GM19240 (cell line): ENCODE measurements around the gene DPH7.
"Not testable (repeated sequence)": the region's sequence is repeated elsewhere in the genome, so short reads cannot be mapped to it uniquely, and the experiment has no call there.

Source experiments
- DNase-seq: peaks from one replicate; pipeline ENCODE4 v3.0.0; 2011; ENCODE audit warnings: low spot score; ENCODE audit not compliant: insufficient read length

The DPH7 gene

DNA sequence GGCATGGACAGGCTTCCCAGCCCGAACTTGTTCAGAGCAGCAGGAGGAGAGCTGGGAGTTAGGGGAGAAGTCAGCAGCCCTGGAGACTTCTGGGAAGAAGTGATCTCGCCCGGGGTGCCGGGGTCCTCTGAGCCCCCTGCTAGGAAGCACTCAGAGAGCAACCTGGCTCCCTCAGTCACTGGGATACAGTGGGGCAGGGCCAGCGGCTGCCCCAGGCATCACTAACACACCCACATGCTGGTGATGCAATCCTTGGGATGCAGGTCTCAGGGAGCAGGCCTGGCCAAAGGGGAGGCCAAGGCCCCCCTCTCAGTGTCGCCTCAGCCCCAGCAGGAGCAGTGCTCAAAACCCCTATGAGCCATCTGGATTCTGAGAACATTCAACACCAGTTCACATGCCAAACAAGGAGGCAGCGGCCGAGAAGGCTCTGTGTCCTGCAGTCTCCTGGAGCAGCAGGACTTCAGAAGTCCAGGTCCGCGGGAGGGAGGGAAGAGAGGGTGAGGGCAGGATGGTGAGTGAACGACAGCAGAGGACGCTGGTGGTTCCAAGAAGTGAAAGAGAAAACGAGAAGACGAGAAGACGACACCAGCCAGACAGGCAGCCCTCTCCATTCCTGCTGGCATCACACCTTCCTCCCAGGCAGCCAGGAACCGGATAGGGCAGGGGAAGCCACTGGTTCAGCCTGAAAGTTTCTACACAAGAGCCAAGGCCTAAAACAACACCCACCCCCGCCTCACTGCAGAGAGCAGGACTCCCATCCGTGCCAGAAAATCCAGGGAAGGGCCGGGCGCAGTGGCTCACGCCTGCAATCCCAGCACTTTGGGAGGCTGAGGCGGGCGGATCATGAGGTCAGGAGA is 30.8 kb downstream of the DPH7 start:
- DNase-seq: no peak

GRCh38 chr9:137545123-137545522 is 33.6 kb downstream of the DPH7 start:
- DNase-seq: no peak

DNA sequence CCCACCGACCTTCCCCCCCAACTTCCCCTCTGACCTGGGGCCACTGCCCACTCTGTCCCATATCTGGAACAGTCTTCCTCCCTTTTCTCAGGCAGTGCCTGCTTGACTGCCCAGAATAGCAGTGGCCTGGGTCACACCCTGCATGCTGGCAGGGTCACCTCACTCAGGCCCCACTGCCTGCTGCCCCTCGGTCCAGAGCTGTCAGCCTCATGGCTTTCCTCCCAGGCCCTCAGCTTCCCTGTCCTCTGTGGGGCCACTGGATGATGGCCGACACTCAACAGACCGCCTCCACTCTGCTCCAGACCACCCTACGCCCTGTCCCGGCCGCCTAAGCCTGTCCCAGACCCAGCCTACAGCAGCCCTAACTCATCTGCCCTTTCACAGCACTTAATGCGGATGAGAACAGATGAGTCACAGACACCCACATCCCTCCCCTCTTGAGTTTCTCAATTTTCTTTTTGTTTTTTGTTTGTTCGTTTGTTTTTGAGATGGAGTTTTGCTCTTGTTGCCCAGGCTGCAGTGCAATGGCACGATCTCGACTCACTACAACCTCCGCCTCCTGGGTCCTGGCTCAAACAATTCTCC is 34.5 kb downstream of the DPH7 start:
- DNase-seq: no peak

- DNase-seq: no peak
Measured at GRCh38 chr9:137543237-137543963, 35.3 kb downstream of the DPH7 start.

DNA sequence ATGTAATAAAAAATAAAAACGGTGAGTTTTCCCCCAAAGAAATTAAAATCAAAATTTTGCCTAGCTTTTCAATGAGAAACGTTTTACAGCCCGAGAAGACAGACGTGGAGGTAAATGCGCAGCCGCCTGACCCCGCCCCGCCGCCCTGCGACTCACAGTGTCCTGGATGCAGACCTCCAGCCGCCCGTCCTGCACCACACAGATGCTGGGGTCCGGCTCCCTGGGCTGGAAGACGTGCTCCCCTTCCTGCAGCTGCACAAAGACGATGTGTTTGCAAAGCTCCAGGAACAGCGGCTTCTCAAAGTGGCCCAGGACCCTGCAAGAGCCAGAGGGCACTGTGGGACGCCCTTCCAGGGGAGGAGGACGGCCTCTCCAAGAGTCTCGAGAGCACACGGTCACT is 36.2 kb downstream of the DPH7 start:
- DNase-seq: no peak

- DNase-seq: no peak
Measured at GRCh38 chr9:137540536-137540935, 38.2 kb downstream of the DPH7 start.

DNA sequence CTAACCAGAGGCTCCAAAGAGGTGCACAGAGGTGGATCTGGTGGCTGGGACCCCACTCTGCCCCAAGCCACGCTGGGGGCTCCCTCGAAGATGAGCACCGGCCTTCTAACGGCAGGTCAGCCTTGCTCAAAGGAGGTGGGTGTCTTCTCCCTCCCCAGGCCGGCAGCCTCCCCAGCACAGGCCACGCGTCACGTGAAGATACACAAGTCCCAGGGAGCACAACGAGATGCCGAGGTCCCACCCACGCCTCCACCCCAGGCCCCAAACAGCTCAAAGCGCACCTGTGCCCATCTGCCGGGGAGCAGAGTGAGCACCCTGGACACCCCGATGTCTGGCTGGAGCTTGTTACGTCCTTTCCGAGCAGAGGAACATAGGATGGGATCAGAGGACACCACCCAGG is 40.7 kb downstream of the DPH7 start:
- no peak for DNase-seq

DNA sequence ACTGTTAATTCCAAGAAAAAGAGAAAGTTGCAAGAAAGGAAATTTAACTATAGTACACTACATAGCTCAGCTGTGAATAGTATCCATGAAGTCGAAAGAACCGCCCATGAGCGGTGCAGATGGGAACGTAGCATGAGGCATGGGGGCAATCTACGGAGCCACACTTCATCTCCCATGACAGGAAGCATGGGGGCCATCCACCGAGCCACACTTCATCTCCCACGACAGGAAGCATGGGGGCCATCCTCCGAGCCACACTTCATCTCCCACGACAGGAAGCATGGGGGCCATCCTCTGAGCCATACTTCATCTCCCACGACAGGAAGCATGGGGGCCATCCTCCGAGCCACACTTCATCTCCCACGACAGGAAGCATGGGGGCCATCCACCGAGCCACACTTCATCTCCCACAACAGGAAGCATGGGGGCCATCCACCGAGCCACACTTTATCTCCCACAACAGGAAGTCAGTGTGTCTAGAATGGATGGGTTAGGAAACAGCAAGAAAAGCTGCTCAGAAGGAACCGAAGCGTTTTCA is 42.1 kb downstream of the DPH7 start:
- DNase-seq: not testable (repeated sequence)

GRCh38 chr9:137535120-137535428 is 43.7 kb downstream of the DPH7 start:
- DNase-seq: no peak

- DNase-seq: peak; percentile 47
Measured at GRCh38 chr9:137534256-137535119, 44.2 kb downstream of the DPH7 start.

- not testable (repeated sequence) for DNase-seq
Measured at GRCh38 chr9:137532891-137533468, 45.7 kb downstream of the DPH7 start.

- DNase-seq: no peak
Measured at GRCh38 chr9:137531099-137531765, 47.5 kb downstream of the DPH7 start.

- no peak for DNase-seq
Measured at GRCh38 chr9:137530331-137530730, 48.4 kb downstream of the DPH7 start.

GRCh38 chr9:137524981-137525317 is 53.8 kb downstream of the DPH7 start:
- no peak for DNase-seq

DNA sequence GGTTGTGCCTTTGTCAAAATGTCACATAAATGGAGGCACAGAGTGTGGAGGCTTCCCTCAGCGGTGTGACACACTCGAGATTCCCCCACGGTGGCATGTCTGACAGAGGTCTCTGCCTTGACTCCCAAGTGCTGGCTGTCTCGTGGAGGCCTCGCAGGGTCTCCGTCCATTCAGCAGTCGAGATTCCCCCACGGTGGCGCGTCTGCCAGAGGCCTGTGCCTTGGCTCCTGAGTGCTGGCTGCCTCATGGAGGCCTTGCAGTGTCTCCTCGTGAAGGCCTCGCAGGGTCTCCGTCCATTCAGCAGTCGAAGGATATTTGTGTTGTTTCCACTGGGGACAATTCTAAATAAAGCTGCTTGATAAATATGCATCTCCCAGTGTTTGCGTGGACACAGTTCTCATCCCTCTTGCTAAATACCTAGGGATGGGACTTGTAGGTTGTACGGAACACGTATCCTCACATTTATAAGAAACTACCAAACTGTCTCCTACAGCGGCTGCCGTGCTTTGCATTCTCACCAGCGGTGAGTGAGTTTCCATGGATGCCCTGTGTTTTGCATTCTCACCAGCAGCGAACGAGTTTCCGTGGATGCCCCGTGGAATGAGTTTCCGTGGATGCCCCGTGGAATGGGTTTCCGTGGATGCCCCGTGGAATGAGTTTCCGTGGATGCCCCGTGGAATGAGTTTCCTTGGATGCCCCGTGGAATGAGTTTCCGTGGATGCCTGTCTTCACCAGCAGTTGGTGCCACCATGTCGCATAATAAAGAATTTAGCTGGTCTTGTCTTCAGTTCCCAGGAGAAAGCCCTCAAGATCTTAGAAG is 54.4 kb downstream of the DPH7 start:
- no peak for DNase-seq

DNA sequence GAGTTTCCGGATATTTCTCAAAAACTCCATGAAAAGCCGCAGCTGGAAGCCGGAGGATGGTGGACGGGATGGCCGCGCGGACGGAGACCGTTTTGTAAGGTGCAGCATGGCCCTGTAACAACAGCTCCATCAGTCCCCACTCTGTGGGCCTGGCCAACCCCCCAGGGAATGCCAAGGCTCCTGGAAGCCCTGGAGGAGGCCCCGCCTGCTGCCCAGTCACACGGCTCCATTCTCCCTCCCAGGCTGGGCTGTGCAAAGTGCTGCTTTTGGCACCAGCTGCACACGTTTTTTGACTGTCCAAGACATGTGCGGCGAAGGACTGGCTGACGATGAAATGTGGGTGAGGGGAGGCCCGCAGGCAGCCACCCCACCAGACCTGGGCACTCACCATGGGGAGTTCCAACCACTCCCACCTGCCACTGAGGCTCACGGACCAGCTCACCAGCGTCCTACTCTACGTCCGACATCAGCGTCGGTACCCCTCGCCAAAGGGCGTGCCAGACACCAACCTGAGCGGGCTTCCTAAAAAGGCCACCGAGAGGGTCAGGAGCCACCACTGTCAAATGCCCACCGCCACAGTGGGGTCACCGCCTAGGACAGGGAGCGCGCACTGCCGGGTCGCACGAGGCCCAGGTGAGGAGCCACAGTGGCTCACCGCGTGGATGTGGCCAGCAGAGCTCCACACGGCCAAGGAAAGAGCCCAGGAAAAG is 55.8 kb downstream of the DPH7 start:
- no peak for DNase-seq

GRCh38 chr9:137521405-137521985 is 57.2 kb downstream of the DPH7 start:
- DNase-seq: no peak

GRCh38 chr9:137520614-137521404 is 57.9 kb downstream of the DPH7 start:
- DNase-seq: no peak
